HEK293T (cell line): ENCODE data around the gene PPP1R27.

Experiments
- ARNT ChIP-seq: fragments of 450-650 bp; IDR thresholded peaks from 2 replicates; pipeline ENCODE4 v1.6.1; 2017; ENCODE audit warnings: mild to moderate bottlenecking
- CTBP1 ChIP-seq: fragments of 450-650 bp; IDR thresholded peaks from 2 replicates; pipeline ENCODE4 v1.6.1; 2016; ENCODE audit warnings: borderline replicate concordance
- ELF4 ChIP-seq: fragments of 450-650 bp; IDR thresholded peaks from 2 replicates; pipeline ENCODE4 v1.6.1; 2017; ENCODE audit warnings: antibody characterized with exemption
- FOXA1 ChIP-seq: fragments of 450-650 bp; IDR thresholded peaks from 2 replicates; pipeline ENCODE4 v1.6.1; 2016; ENCODE audit warnings: mild to moderate bottlenecking
- FOXM1 ChIP-seq: fragments of 450-650 bp; IDR thresholded peaks from 2 replicates; pipeline ENCODE4 v1.6.1; 2017; ENCODE audit warnings: mild to moderate bottlenecking, borderline replicate concordance
- HDGF ChIP-seq: fragments of 450-650 bp; IDR thresholded peaks from 2 replicates; pipeline ENCODE4 v1.6.1; 2017; ENCODE audit warnings: antibody characterized with exemption, borderline replicate concordance
- NFRKB ChIP-seq: fragments of 450-650 bp; IDR thresholded peaks from 2 replicates; pipeline ENCODE4 v1.6.1; 2016; ENCODE audit warnings: mild to moderate bottlenecking, moderate library complexity
- SP1 ChIP-seq: fragments of 450-650 bp; IDR thresholded peaks from 2 replicates; pipeline ENCODE4 v1.6.1; 2017
- SUZ12 ChIP-seq: fragments of 450-650 bp; IDR thresholded peaks from 2 replicates; pipeline ENCODE4 v1.6.1; 2016; ENCODE audit warnings: mild to moderate bottlenecking
- TARDBP ChIP-seq: fragments of 450-650 bp; IDR thresholded peaks from 2 replicates; pipeline ENCODE4 v1.6.1; 2016
- ZNF384 ChIP-seq: fragments of 450-650 bp; IDR thresholded peaks from 2 replicates; pipeline ENCODE4 v1.6.1; 2016

DNA sequence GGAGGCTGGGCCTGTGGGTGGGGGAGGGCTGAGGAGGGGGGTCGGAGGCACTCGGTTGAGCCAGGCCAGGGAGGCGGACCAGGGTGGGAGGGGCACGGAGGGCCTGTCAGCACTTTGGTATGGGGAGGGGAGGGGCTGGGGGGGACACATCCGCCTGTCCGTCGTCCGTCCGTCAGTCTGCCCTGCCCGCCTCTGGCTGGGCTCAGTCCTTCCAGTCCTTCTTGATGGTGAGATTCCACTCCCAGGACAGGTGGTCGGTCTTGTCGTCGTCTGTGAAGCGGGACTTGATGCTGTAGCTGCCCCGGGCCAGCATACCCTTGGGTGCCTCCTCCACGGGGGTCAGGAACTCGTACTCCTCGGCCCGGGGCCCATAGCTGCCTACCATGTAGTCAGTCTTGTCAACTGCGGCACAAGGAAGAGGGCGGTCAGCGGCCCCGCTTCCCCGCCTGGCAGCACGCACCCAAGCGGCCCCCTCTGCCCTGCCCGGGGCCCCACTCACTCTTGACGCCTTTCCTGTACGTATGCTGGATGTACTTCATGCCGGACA, 33.9 kb upstream of the PPP1R27 start:
- TF ChIP-seq ELF4 (no peak; the same call in 1 of the 2 replicates), SUZ12 (no peak), TARDBP (no peak), FOXA1 (no peak), SP1 (no peak), NFRKB (no peak), FOXM1 (no peak), CTBP1 (no peak), HDGF (no peak), ARNT (no peak), ZNF384 (no peak)
